Measurements from ENCODE around the gene CERS1. TPM values are rescaled to one million over a fixed set of nuclear protein-coding genes. Genes with fewer than 3 reads are reported as not detected.

Gene CERS1
- total RNA-seq, 1 experiment from 2014 or later, result 11.4 TPM

GRCh38 chr19:18928018-18928805, 32.3 kb upstream of the CERS1 start:
- Histone ChIP-seq H3K4me1 (ENCODE audit: insufficient read depth, low read length, poor library complexity, severe bottlenecking) (no peaks in the 10 kb centered on the region), H3K4me3 (ENCODE audit: low read depth, low read length, poor library complexity, severe bottlenecking) (no peak overlapping the region), H3K27me3 (replicated peaks; ENCODE audit: insufficient read depth, low read depth, low read length, poor library complexity) (no peaks in the 10 kb centered on the region), H3K27ac (ENCODE audit: low read depth, low read length, poor library complexity, severe bottlenecking) (no peak overlapping the region), H3K9me3 (ENCODE audit: low read depth, low read length, poor library complexity, severe bottlenecking) (no peaks in the 10 kb centered on the region), H3K36me3 (ENCODE audit: insufficient read depth, low read length, poor library complexity, severe bottlenecking) (peaks cover 28% of the 10 kb centered on the region)
- TF ChIP-seq CTCF (conservative IDR thresholded peaks at IDR 0.05; ENCODE audit: low read depth, low read length) (no peak), EZH2 (IDR thresholded peaks at IDR 0.05; ENCODE audit: borderline replicate concordance, low read depth, low read length, poor library complexity, severe bottlenecking) (no peak)
- ChIA-PET CTCF (no interaction called here), POLR2A (ENCODE audit: low non-redundant PET) (interaction anchor here (0.6 kb wide), 1 partner anchor 598 kb away, joined by 11 read pairs; no protein-coding TSS in a partner anchor)
- intact Hi-C loops (cut with micrococcal nuclease; ENCODE audit: unreplicated experiment), result no loop called here
- BruUV-seq (replicated peaks), result TSS peak; percentile 65
- no peak for DNase-seq (ENCODE audit: low spot score)

- intact Hi-C loops (cut with micrococcal nuclease; ENCODE audit: unreplicated experiment), result no loop called here
- POLR2A ChIA-PET (ENCODE audit: low non-redundant PET), result no interaction called here
- H3K36me3 ChIP-seq (ENCODE audit: insufficient read depth, low read length, poor library complexity, severe bottlenecking), result peaks cover 44% of the 10 kb centered on the region
- DNase-seq (ENCODE audit: low spot score), result no peak
- TF ChIP-seq CTCF (conservative IDR thresholded peaks at IDR 0.05; ENCODE audit: low read depth, low read length) (no peak), EZH2 (IDR thresholded peaks at IDR 0.05; ENCODE audit: borderline replicate concordance, low read depth, low read length, poor library complexity, severe bottlenecking) (no peak)
- no peak overlapping the region for H3K27ac ChIP-seq (ENCODE audit: low read depth, low read length, poor library complexity, severe bottlenecking)
- no peaks in the 10 kb centered on the region for H3K27me3 ChIP-seq (replicated peaks; ENCODE audit: insufficient read depth, low read depth, low read length, poor library complexity)
- peaks cover 6% of the 10 kb centered on the region for H3K4me1 ChIP-seq (ENCODE audit: insufficient read depth, low read length, poor library complexity, severe bottlenecking)
- H3K9me3 ChIP-seq (ENCODE audit: low read depth, low read length, poor library complexity, severe bottlenecking), result no peaks in the 10 kb centered on the region
- CTCF ChIA-PET, result no interaction called here
- no peak overlapping the region for H3K4me3 ChIP-seq (ENCODE audit: low read depth, low read length, poor library complexity, severe bottlenecking)
- no TSS peak for BruUV-seq (replicated peaks)
Observed at GRCh38 chr19:18924684-18925213, 28.8 kb upstream of the CERS1 start.

GRCh38 chr19:18922228-18922985, 26.4 kb upstream of the CERS1 start:
- Histone ChIP-seq H3K4me1 (ENCODE audit: insufficient read depth, low read length, poor library complexity, severe bottlenecking) (peaks cover 6% of the 10 kb centered on the region), H3K4me3 (ENCODE audit: low read depth, low read length, poor library complexity, severe bottlenecking) (no peak overlapping the region), H3K36me3 (ENCODE audit: insufficient read depth, low read length, poor library complexity, severe bottlenecking) (peaks cover 35% of the 10 kb centered on the region), H3K9me3 (ENCODE audit: low read depth, low read length, poor library complexity, severe bottlenecking) (no peaks in the 10 kb centered on the region), H3K27ac (ENCODE audit: low read depth, low read length, poor library complexity, severe bottlenecking) (no peak overlapping the region), H3K27me3 (replicated peaks; ENCODE audit: insufficient read depth, low read depth, low read length, poor library complexity) (no peaks in the 10 kb centered on the region)
- BruUV-seq (replicated peaks), result no TSS peak
- CTCF ChIA-PET, result no interaction called here
- DNase-seq (ENCODE audit: low spot score), result no peak
- intact Hi-C loops (cut with micrococcal nuclease; ENCODE audit: unreplicated experiment), result no loop called here
- POLR2A ChIA-PET (ENCODE audit: low non-redundant PET), result no interaction called here
- TF ChIP-seq CTCF (conservative IDR thresholded peaks at IDR 0.05; ENCODE audit: low read depth, low read length) (no peak), EZH2 (IDR thresholded peaks at IDR 0.05; ENCODE audit: borderline replicate concordance, low read depth, low read length, poor library complexity, severe bottlenecking) (no peak)
